ENCODE data around the gene GPC3.

The GPC3 gene

GRCh38 chrX:133601116-133601515, 384.3 kb downstream of the GPC3 start:
- H3K27me3 ChIP-seq, result no peaks in the 10 kb centered on the region
- intact Hi-C loops (cut with DNase I; ENCODE audit: low total_unique reads), result no loop called here
- no peaks in the 10 kb centered on the region for H3K4me1 ChIP-seq
- no peak for TF ChIP-seq CTCF (IDR thresholded peaks at IDR 0.05)
- H3K9me3 ChIP-seq, result no peaks in the 10 kb centered on the region
- H3K4me3 ChIP-seq, result no peak overlapping the region
- DNase-seq, result no peak
- no peaks in the 10 kb centered on the region for H3K36me3 ChIP-seq
- H3K27ac ChIP-seq, result no peak overlapping the region

GRCh38 chrX:133600536-133600935, 384.9 kb downstream of the GPC3 start:
- no peak for DNase-seq
- Histone ChIP-seq H3K36me3 (no peaks in the 10 kb centered on the region), H3K9me3 (no peaks in the 10 kb centered on the region), H3K4me1 (no peaks in the 10 kb centered on the region), H3K27ac (no peak overlapping the region), H3K27me3 (no peaks in the 10 kb centered on the region), H3K4me3 (no peak overlapping the region)
- TF ChIP-seq CTCF (IDR thresholded peaks at IDR 0.05), result no peak
- intact Hi-C loops (cut with DNase I; ENCODE audit: low total_unique reads), result no loop called here

- DNase-seq, result no peak
- TF ChIP-seq CTCF (IDR thresholded peaks at IDR 0.05), result no peak
- intact Hi-C loops (cut with DNase I; ENCODE audit: low total_unique reads), result no loop called here
These were observed 386.6 kb downstream of the GPC3 start for GRCh38 chrX:133598601-133599335.

GRCh38 chrX:133594156-133594555, 391.2 kb downstream of the GPC3 start:
- Histone ChIP-seq H3K36me3 (no peaks in the 10 kb centered on the region), H3K27me3 (no peaks in the 10 kb centered on the region), H3K4me1 (no peaks in the 10 kb centered on the region), H3K27ac (no peak overlapping the region), H3K9me3 (no peaks in the 10 kb centered on the region), H3K4me3 (no peak overlapping the region)
- intact Hi-C loops (cut with DNase I; ENCODE audit: low total_unique reads), result no loop called here
- DNase-seq, result no peak
- TF ChIP-seq CTCF (IDR thresholded peaks at IDR 0.05), result no peak

More at GRCh38 chrX:133598601-133599335, 386.6 kb downstream of the GPC3 start:
- Histone ChIP-seq H3K9me3 (no peaks in the 10 kb centered on the region), H3K27ac (no peak overlapping the region), H3K27me3 (no peaks in the 10 kb centered on the region), H3K4me1 (no peaks in the 10 kb centered on the region), H3K36me3 (no peaks in the 10 kb centered on the region), H3K4me3 (no peak overlapping the region)

GRCh38 chrX:133593531-133593930, 391.9 kb downstream of the GPC3 start:
- TF ChIP-seq CTCF (IDR thresholded peaks at IDR 0.05), result no peak
- H3K36me3 ChIP-seq, result no peaks in the 10 kb centered on the region
- H3K4me1 ChIP-seq, result no peaks in the 10 kb centered on the region
- no peak overlapping the region for H3K27ac ChIP-seq
- no peak for DNase-seq
- no peaks in the 10 kb centered on the region for H3K27me3 ChIP-seq
- H3K9me3 ChIP-seq, result no peaks in the 10 kb centered on the region
- no peak overlapping the region for H3K4me3 ChIP-seq
- intact Hi-C loops (cut with DNase I; ENCODE audit: low total_unique reads), result no loop called here
